T-helper 1 cell (primary cell): ENCODE results near the gene ZBTB5.
"Not testable (repeated sequence)": the region's sequence is repeated elsewhere in the genome, so short reads cannot be mapped to it uniquely, and the experiment has no call there.

ENCODE experiments used
- DNase-seq, 5 donors: peaks; one replicate each; pipeline ENCODE4 v3.0.0-alpha.2; 2012 to 2020

The ZBTB5 gene

GRCh38 chr9:37451628-37452027 is 13.6 kb downstream of the ZBTB5 start:
- DNase-seq, result no peak

- DNase-seq, result no peak
Measured at GRCh38 chr9:37449862-37450632, 15.2 kb downstream of the ZBTB5 start.

GRCh38 chr9:37447111-37447510 is 18.1 kb downstream of the ZBTB5 start:
- DNase-seq, result no peak

- DNase-seq, result no peak
Measured at GRCh38 chr9:37446401-37446800, 18.8 kb downstream of the ZBTB5 start.

GRCh38 chr9:37445832-37446231 is 19.4 kb downstream of the ZBTB5 start:
- DNase-seq, result no peak

- no peak for DNase-seq
Measured at GRCh38 chr9:37444890-37445289, 20.4 kb downstream of the ZBTB5 start.

GRCh38 chr9:37443566-37443965 is 21.7 kb downstream of the ZBTB5 start:
- no peak for DNase-seq

GRCh38 chr9:37442556-37442955 is 22.7 kb downstream of the ZBTB5 start:
- DNase-seq, result no peak

- DNase-seq, result no peak
Measured at GRCh38 chr9:37441776-37442370, 23.4 kb downstream of the ZBTB5 start.

GRCh38 chr9:37438359-37438758 is 26.9 kb downstream of the ZBTB5 start:
- DNase-seq, result no peak

GRCh38 chr9:37437621-37438020 is 27.6 kb downstream of the ZBTB5 start:
- DNase-seq, result no peak

- DNase-seq, result no peak
Measured at GRCh38 chr9:37437010-37437409, 28.2 kb downstream of the ZBTB5 start.

GRCh38 chr9:37436540-37436939 is 28.7 kb downstream of the ZBTB5 start:
- no peak for DNase-seq

GRCh38 chr9:37433867-37434371 is 31.3 kb downstream of the ZBTB5 start:
- no peak for DNase-seq

- no peak for DNase-seq
Measured at GRCh38 chr9:37432020-37432419, 33.2 kb downstream of the ZBTB5 start.

GRCh38 chr9:37430841-37431597 is 34.2 kb downstream of the ZBTB5 start:
- DNase-seq, result no peak

- DNase-seq, result no peak
Measured at GRCh38 chr9:37429441-37430285, 35.6 kb downstream of the ZBTB5 start.

GRCh38 chr9:37428345-37428744 is 36.9 kb downstream of the ZBTB5 start:
- no peak for DNase-seq

GRCh38 chr9:37426846-37427245 is 38.4 kb downstream of the ZBTB5 start:
- DNase-seq, result no peak

GRCh38 chr9:37426431-37426830 is 38.8 kb downstream of the ZBTB5 start:
- DNase-seq, result not testable (repeated sequence)

GRCh38 chr9:37425298-37425752 is 39.9 kb downstream of the ZBTB5 start:
- DNase-seq, result no peak

GRCh38 chr9:37424686-37425297 is 40.5 kb downstream of the ZBTB5 start:
- DNase-seq, result no peak
